CD4-positive, CD25-positive, alpha-beta regulatory T cell (primary cell): Measurements from ENCODE around the gene TLR5. TPM values are rescaled to one million over a fixed set of nuclear protein-coding genes. Genes with fewer than 3 reads are reported as not detected.

ENCODE experiments used
- ATAC-seq, 2 donors: fragments of 150-1000 bp; cut with Tn5 transposase; one replicate each; pipeline ENCODE4 v1.10.0; 2021; ENCODE audit warnings: low read depth in 2 of 2, moderate number of reproducible peaks in 2 of 2, moderate library complexity in 1 of 2
- DNase-seq, 3 donors: peaks; one replicate each; pipeline versions ENCODE4 v3.0.0 to v3.0.0-alpha.2; 2012 to 2022; ENCODE audit warnings: mixed read lengths in 1 of 3
- H3K27ac ChIP-seq: one replicate; pipeline ENCODE4 v1.7.0; 2013; ENCODE audit warnings: mild to moderate bottlenecking, low read length; ENCODE audit not compliant: insufficient read depth, poor library complexity, severe bottlenecking
- H3K27me3 ChIP-seq: one replicate; pipeline ENCODE4 v1.7.0; 2013; ENCODE audit warnings: low read length; ENCODE audit not compliant: control insufficient read depth, insufficient read depth
- H3K36me3 ChIP-seq: one replicate; pipeline ENCODE4 v1.7.0; 2013; ENCODE audit warnings: mild to moderate bottlenecking, low read length, moderate library complexity; ENCODE audit not compliant: control insufficient read depth, insufficient read depth
- H3K4me1 ChIP-seq: 2 replicates; pipeline ENCODE4 v1.7.0; 2013; ENCODE audit warnings: mild to moderate bottlenecking, low read length; ENCODE audit not compliant: insufficient read depth, control insufficient read depth, poor library complexity, severe bottlenecking
- H3K4me3 ChIP-seq: one replicate; pipeline ENCODE4 v1.7.0; 2013; ENCODE audit warnings: low read depth, mild to moderate bottlenecking, low read length, moderate library complexity
- H3K9me3 ChIP-seq, 2 experiments: 1 replicate in 1 of 2; 2 replicates in 1 of 2; pipeline ENCODE4 v1.7.0; 2013; ENCODE audit warnings: low read length in 2 of 2, mild to moderate bottlenecking in 1 of 2, moderate library complexity in 1 of 2; ENCODE audit not compliant: control insufficient read depth in 2 of 2
- H3K27ac Mint-ChIP-seq, 3 donors: one replicate each; pipeline ENCODE4 v1.8.0; 2020 to 2022; ENCODE audit warnings: mild to moderate bottlenecking in 3 of 3, mixed read lengths in 3 of 3, moderate library complexity in 2 of 3
- H3K27me3 Mint-ChIP-seq: one replicate; pipeline ENCODE4 v1.8.0; 2022; ENCODE audit warnings: mild to moderate bottlenecking, mixed read lengths
- H3K36me3 Mint-ChIP-seq: one replicate; pipeline ENCODE4 v1.8.0; 2020; ENCODE audit warnings: mixed read lengths
- H3K4me1 Mint-ChIP-seq, 4 donors: one replicate each; pipeline ENCODE4 v1.8.0; 2020 to 2022; ENCODE audit warnings: mixed read lengths in 4 of 4, mild to moderate bottlenecking in 1 of 4
- H3K4me3 Mint-ChIP-seq, 4 donors: one replicate each; pipeline ENCODE4 v1.8.0; 2020 to 2022; ENCODE audit warnings: mild to moderate bottlenecking in 4 of 4, mixed read lengths in 4 of 4, moderate library complexity in 3 of 4
- H3K9me3 Mint-ChIP-seq, 7 donors: one replicate each; pipeline ENCODE4 v1.8.0; 2020 to 2022; ENCODE audit warnings: mixed read lengths in 7 of 7, mild to moderate bottlenecking in 3 of 7, moderate library complexity in 2 of 7
- polyA plus RNA-seq, 4 donors: library from polyadenylated mRNA; unstranded; fragments of 300-500 nt; fragmentation: Illumina TruSeq; gene quantifications; one replicate each; pipeline ENCODE4 v1.2.3, GENCODE V29; 2021
- total RNA-seq: library from RNA; stranded (reverse); gene quantifications from one replicate; pipeline ENCODE4 v1.2.3, GENCODE V29; 2022

TLR5 gene
- total and polyA plus RNA-seq, 5 donors from 2014 or later, result 0.84 to 9.5 (median 5.0) TPM

GRCh38 chr1:223147409-223147808 is 4.4 kb upstream of the TLR5 start:
- Mint-ChIP-seq H3K36me3 (no peaks in the 10 kb centered on the region), H3K27me3 (peaks cover 5% of the 10 kb centered on the region), H3K9me3 (peaks cover 0 to 3% (median 2%) of the 10 kb centered on the region in 7 donors), H3K27ac (no peak overlapping the region), H3K4me1 (peaks cover 6 to 36% (median 16%) of the 10 kb centered on the region in 4 donors), H3K4me3 (no peak overlapping the region)
- no peaks in the 10 kb centered on the region for H3K27me3 ChIP-seq
- H3K27ac ChIP-seq, result no peak overlapping the region
- H3K4me1 ChIP-seq, result peaks cover 22% of the 10 kb centered on the region
- no peak for ATAC-seq
- no peaks in the 10 kb centered on the region for H3K36me3 ChIP-seq
- H3K4me3 ChIP-seq, result no peak overlapping the region
- no peak for DNase-seq
- no peaks in the 10 kb centered on the region for H3K9me3 ChIP-seq

DNA sequence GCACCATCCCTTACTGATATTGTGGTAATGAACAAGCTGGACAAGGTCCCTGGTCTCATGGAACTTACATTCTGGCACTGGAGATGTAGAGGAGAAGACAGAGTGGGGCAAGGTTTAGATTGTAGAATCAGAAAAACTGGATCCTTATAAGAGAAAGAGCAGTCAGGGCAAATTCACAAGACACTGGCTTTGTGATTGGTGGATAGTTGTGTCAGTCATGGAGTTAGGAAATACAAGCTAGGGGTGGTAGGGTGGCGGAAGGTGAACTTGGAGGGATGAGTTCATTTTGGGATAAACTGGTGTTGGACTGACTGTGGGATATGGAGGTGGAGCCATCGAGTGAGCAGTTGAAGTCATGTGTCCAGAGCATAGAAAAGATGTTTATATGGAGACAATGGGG is 3.7 kb upstream of the TLR5 start:
- no peaks in the 10 kb centered on the region for H3K27me3 ChIP-seq
- peaks cover 25% of the 10 kb centered on the region for H3K4me1 ChIP-seq
- Mint-ChIP-seq H3K36me3 (no peaks in the 10 kb centered on the region), H3K4me3 (peak overlapping the region in 1 of 4 donors; percentile 27), H3K27me3 (peaks cover 9% of the 10 kb centered on the region), H3K27ac (no peak overlapping the region), H3K4me1 (peaks cover 6 to 42% (median 18%) of the 10 kb centered on the region in 4 donors), H3K9me3 (peaks cover 0 to 3% (median 2%) of the 10 kb centered on the region in 7 donors)
- no peaks in the 10 kb centered on the region for H3K9me3 ChIP-seq
- H3K4me3 ChIP-seq, result no peak overlapping the region
- DNase-seq (no peak), ATAC-seq (no peak)
- H3K27ac ChIP-seq, result no peak overlapping the region
- H3K36me3 ChIP-seq, result no peaks in the 10 kb centered on the region

- ATAC-seq (no peak), DNase-seq (no peak)
- H3K36me3 ChIP-seq, result no peaks in the 10 kb centered on the region
- Mint-ChIP-seq H3K4me1 (peaks cover 6 to 39% (median 19%) of the 10 kb centered on the region in 4 donors), H3K27ac (peak overlapping the region; percentile 51 to 94 (median 87)), H3K9me3 (peaks cover 0 to 3% (median 0%) of the 10 kb centered on the region in 7 donors), H3K27me3 (peaks cover 9% of the 10 kb centered on the region), H3K4me3 (peak overlapping the region; percentile 55 to 89 (median 84)), H3K36me3 (no peaks in the 10 kb centered on the region)
- H3K4me1 ChIP-seq, result peaks cover 25% of the 10 kb centered on the region
- H3K27me3 ChIP-seq, result no peaks in the 10 kb centered on the region
- H3K9me3 ChIP-seq, result no peaks in the 10 kb centered on the region
- peak overlapping the region; percentile 30 for H3K27ac ChIP-seq
- H3K4me3 ChIP-seq, result peak overlapping the region; percentile 34
Measured at GRCh38 chr1:223144914-223145313, 1.9 kb upstream of the TLR5 start.

DNA sequence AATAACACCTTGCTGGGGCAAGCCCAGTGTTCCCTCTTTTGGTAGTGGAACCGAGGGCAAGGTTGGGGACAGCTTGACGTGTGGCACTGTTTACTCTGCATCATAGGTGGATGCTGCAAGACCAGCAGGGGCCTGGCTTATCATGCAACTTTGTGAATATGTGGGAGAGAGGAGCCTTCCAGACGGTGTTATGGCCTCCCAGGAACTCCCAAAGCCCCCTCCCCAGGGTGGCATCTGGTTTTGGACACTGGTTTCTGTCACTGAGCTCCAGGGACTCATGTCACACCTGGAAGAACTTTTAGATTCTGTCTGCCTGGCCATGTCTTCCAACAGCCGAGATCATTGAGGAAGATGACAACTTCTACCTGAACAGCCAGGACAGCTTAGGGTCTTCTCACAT is 1.4 kb upstream of the TLR5 start:
- peak overlapping the region; percentile 51 to 94 (median 87) for H3K27ac Mint-ChIP-seq

DNA sequence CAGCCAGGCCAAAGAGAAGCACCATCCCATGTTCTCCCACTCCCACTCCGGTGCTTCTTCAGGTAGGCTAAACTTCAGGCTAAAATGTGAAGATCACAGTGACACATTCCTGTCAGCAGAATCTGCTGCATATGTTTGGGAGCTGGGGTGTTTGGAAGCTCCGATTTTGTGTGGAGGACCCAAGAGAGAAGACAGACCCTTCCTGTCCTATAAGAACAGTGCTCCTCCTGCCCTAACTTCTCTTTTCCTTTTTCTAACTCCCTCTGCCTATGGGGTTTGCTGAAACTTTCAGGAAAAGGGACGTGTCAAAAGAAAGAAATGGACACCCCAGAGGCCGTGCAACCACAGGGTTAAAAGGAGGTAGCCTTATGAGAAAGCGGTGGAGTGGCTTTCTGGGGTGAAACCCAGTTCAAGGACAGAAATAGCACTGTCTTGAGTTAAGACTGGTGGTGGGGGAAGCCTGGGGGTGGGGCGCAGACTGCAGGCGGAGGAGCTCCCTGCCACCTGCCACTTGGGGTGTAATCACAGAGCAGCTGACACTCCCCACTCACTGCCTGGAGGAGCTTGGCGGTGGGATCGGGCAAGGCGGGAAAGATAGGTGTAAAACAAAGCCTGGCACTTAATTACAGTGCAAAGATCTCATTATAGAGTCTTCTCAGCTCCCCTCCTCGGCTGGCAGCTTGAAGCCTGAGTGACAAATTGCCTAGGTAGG is 645 bp upstream of the TLR5 start:
- Histone ChIP-seq H3K36me3 (no peaks in the 10 kb centered on the region), H3K27ac (peak overlapping the region; percentile 73)
- peak; percentile 26 to 65 (median 51) for DNase-seq

More for the DNA sequence above, 1.4 kb upstream of the TLR5 start:
- H3K4me1 ChIP-seq, result peaks cover 25% of the 10 kb centered on the region
- H3K4me3 ChIP-seq, result peak overlapping the region; percentile 34
- no peaks in the 10 kb centered on the region for H3K36me3 ChIP-seq
- no peaks in the 10 kb centered on the region for H3K27me3 ChIP-seq
- Mint-ChIP-seq H3K36me3 (no peaks in the 10 kb centered on the region), H3K9me3 (peaks cover 0 to 3% (median 0%) of the 10 kb centered on the region in 7 donors), H3K4me1 (peaks cover 6 to 39% (median 19%) of the 10 kb centered on the region in 4 donors), H3K4me3 (peak overlapping the region in 3 of 4 donors; percentile 81 to 89 (median 86)), H3K27me3 (peaks cover 9% of the 10 kb centered on the region)
- DNase-seq (no peak), ATAC-seq (no peak)
- peak overlapping the region; percentile 73 for H3K27ac ChIP-seq
- H3K9me3 ChIP-seq, result no peaks in the 10 kb centered on the region

GRCh38 chr1:223142269-223142668 is 779 bp downstream of the TLR5 start:
- H3K4me1 ChIP-seq, result peaks cover 25% of the 10 kb centered on the region
- no peak for DNase-seq
- peak overlapping the region; percentile 52 for H3K4me3 ChIP-seq
- peak overlapping the region in 2 of 3 donors; percentile 79 to 85 for H3K27ac Mint-ChIP-seq
- ATAC-seq, result no peak
- peaks cover 9% of the 10 kb centered on the region for H3K27me3 Mint-ChIP-seq
- H3K36me3 Mint-ChIP-seq, result no peaks in the 10 kb centered on the region
- H3K9me3 ChIP-seq, result no peaks in the 10 kb centered on the region
- H3K36me3 ChIP-seq, result no peaks in the 10 kb centered on the region
- H3K27ac ChIP-seq, result peak overlapping the region; percentile 73
- peaks cover 10 to 39% (median 19%) of the 10 kb centered on the region in 4 donors for H3K4me1 Mint-ChIP-seq
- H3K27me3 ChIP-seq, result no peaks in the 10 kb centered on the region
- peaks cover 0 to 3% (median 0%) of the 10 kb centered on the region in 7 donors for H3K9me3 Mint-ChIP-seq
- H3K4me3 Mint-ChIP-seq, result peak overlapping the region; percentile 81 to 86 (median 86)

More for the DNA sequence above, 645 bp upstream of the TLR5 start:
- Histone ChIP-seq H3K9me3 (no peaks in the 10 kb centered on the region), H3K4me1 (peaks cover 25% of the 10 kb centered on the region), H3K27me3 (no peaks in the 10 kb centered on the region), H3K4me3 (peak overlapping the region; percentile 78)
- Mint-ChIP-seq H3K4me1 (peaks cover 6 to 39% (median 19%) of the 10 kb centered on the region in 4 donors), H3K27ac (peak overlapping the region; percentile 87 to 94 (median 89)), H3K9me3 (peaks cover 0 to 3% (median 0%) of the 10 kb centered on the region in 7 donors), H3K27me3 (peaks cover 9% of the 10 kb centered on the region), H3K36me3 (no peaks in the 10 kb centered on the region), H3K4me3 (peak overlapping the region; percentile 81 to 89 (median 86))
- ATAC-seq, result peak; percentile 43 to 44

DNA sequence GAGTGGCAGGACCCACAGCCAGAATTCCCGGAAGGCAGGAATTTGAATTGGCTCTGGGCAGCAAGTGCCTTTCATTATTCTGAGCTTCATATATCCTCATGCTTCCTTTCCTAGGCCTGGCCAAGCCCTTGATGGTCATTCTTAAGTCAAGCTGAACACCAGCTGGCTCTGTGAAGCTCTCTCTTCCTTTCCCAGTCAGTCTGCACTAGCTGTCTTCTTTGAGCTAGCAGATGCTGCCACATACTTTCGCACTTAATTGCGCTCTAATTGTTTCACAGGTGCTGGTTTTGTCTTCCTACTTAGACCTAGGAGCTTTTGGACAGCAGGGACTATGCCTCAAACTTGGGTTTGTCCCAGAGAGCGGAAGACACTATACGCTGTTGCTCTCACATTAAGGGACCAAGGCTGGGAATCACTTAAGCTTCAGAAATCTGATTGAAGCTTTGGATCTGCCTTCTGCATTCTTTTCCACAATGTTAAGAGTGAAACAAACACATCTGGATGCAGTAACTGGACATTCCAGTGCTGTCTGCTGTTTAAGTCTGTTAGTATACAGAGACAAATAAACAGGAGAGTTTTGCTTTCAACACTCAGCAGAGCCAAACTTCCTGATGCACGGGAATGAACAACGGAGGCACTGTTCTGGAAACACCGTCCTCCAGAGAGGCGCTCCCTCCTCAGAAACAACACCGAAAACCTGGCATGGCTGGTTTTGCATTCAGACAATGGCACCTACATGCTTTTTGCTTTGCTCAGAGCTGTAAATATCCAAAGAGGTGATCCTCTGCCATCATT is 2.2 kb downstream of the TLR5 start:
- DNase-seq (no peak), ATAC-seq (no peak)
- Histone ChIP-seq H3K9me3 (no peaks in the 10 kb centered on the region), H3K27me3 (no peaks in the 10 kb centered on the region), H3K4me1 (peaks cover 25% of the 10 kb centered on the region), H3K36me3 (no peaks in the 10 kb centered on the region), H3K4me3 (peak overlapping the region; percentile 32), H3K27ac (no peak overlapping the region)
- peaks cover 0 to under 1% (median 0%) of the 10 kb centered on the region in 7 donors for H3K9me3 Mint-ChIP-seq
- H3K27ac Mint-ChIP-seq, result peak overlapping the region in 2 of 3 donors; percentile 29 to 73
- H3K4me3 Mint-ChIP-seq, result peak overlapping the region; percentile 7 to 52 (median 15)
- H3K4me1 Mint-ChIP-seq, result peaks cover 4 to 39% (median 19%) of the 10 kb centered on the region in 4 donors
- H3K27me3 Mint-ChIP-seq, result peaks cover 10% of the 10 kb centered on the region
- H3K36me3 Mint-ChIP-seq, result no peaks in the 10 kb centered on the region
